HCT116 (cell line): ENCODE measurements around the gene EPHA10. TPM values are rescaled to one million over a fixed set of nuclear protein-coding genes. Genes with fewer than 3 reads are reported as not detected.

Experiments used
- ATAC-seq: fragments of 200-7000 bp; cut with Tn5 transposase; 2 replicates; pipeline ENCODE4 v1.9.1; 2020; ENCODE audit warnings: mild to moderate bottlenecking, moderate library complexity
- BruUV-seq: library from RNA; stranded (reverse); fragments of 400-500 nt; replicated peaks from 2 replicates; lab custom pipeline; 2021; lab: Mats Ljungman, UMichigan
- CTCF ChIA-PET: fragments of 300-600 bp; sonication (Branson Sonifier 250); formaldehyde crosslinking; loops from one replicate; lab custom pipeline; 2021; ENCODE audit warnings: antibody characterized with exemption; lab: Charles Lee
- POLR2A ChIA-PET: fragments of 300-600, 350-600 bp; sonication (Branson Sonifier 250); formaldehyde crosslinking; loops from one replicate; lab custom pipeline; 2021; ENCODE audit warnings: antibody characterized with exemption; lab: Charles Lee
- RAD21 ChIA-PET, 2 experiments: fragments of 300-600 bp; sonication (Branson Sonifier 250); formaldehyde crosslinking; loops; one replicate each; lab custom pipeline; 2023; ENCODE audit warnings: low total read pairs in 2 of 2; ENCODE audit not compliant: uncharacterized antibody in 2 of 2, unreplicated experiment in 2 of 2, low non-redundant PET in 1 of 2; lab: Charles Lee
- DNase-seq: peaks from one replicate; pipeline ENCODE4 v3.0.0-alpha.2; 2010; ENCODE audit warnings: low read depth, low spot score
- H2AFZ ChIP-seq: fragments of 200-600 bp; shearing (Covaris generic), sonication (generic); 2 replicates; pipeline ENCODE4 v1.6.1; 2017; ENCODE audit warnings: low read depth, mixed run types, mixed read lengths, antibody characterized with exemption, low read length; ENCODE audit not compliant: poor library complexity, severe bottlenecking
- H3K27ac ChIP-seq: 2 replicates; pipeline ENCODE4 v1.5.1; 2012; ENCODE audit warnings: low read depth, low read length
- H3K27me3 ChIP-seq: fragments of 200-600 bp; sonication (generic); 2 replicates; pipeline ENCODE4 v1.6.1; 2016; ENCODE audit warnings: mixed run types, low read length, mixed read lengths; ENCODE audit not compliant: insufficient read depth
- H3K36me3 ChIP-seq, 2 experiments: fragments of 200-500 bp in 1 of 2; fragments of 200-600 bp in 1 of 2; sonication (Bioruptor generic) in 1 of 2; sonication (generic) in 1 of 2; 2 replicates each; pipeline versions ENCODE4 v1.5.1 to v1.6.1; 2014 to 2016; ENCODE audit warnings: low read length in 2 of 2, inconsistent platforms in 1 of 2, mixed read lengths in 1 of 2, mixed run types in 1 of 2; ENCODE audit not compliant: insufficient read depth in 2 of 2, control insufficient read depth in 1 of 2
- H3K4me1 ChIP-seq, 2 experiments: fragments of 200-600 bp in 1 of 2; sonication (generic) in 1 of 2; 2 replicates each; pipeline versions ENCODE4 v1.5.1 to v1.6.1; 2012 to 2017; ENCODE audit warnings: low read length in 2 of 2, inconsistent platforms in 1 of 2, mild to moderate bottlenecking in 1 of 2, mixed read lengths in 1 of 2, mixed run types in 1 of 2, moderate library complexity in 1 of 2; ENCODE audit not compliant: insufficient read depth in 2 of 2, control insufficient read depth in 1 of 2
- H3K4me2 ChIP-seq: fragments of 200-600 bp; sonication (generic); 2 replicates; pipeline ENCODE4 v1.6.1; 2017; ENCODE audit warnings: mixed run types, low read length, mixed read lengths
- H3K4me3 ChIP-seq, 2 experiments: fragments of 200-600 bp in 1 of 2; sonication (generic) in 1 of 2; replicated peaks in 1 of 2; 2 replicates each; pipeline ENCODE4 v1.5.1; 2011 to 2016; ENCODE audit warnings: low read length in 2 of 2, control low read depth in 1 of 2, low read depth in 1 of 2, mild to moderate bottlenecking in 1 of 2, mixed read lengths in 1 of 2, mixed run types in 1 of 2
- H3K79me2 ChIP-seq: fragments of 200-600 bp; sonication (generic); 2 replicates; pipeline ENCODE4 v1.6.1; 2017; ENCODE audit warnings: mild to moderate bottlenecking, mixed run types, low read length, moderate library complexity, mixed read lengths; ENCODE audit not compliant: insufficient read depth
- H3K9ac ChIP-seq: fragments of 200-600 bp; sonication (generic); 2 replicates; pipeline ENCODE4 v1.6.1; 2016; ENCODE audit warnings: low read length, mixed read lengths
- H3K9me2 ChIP-seq: fragments of 200-600 bp; sonication (generic), shearing (Covaris generic); 2 replicates; pipeline ENCODE4 v1.6.1; 2017; ENCODE audit warnings: mixed run types, mild to moderate bottlenecking, moderate library complexity; ENCODE audit not compliant: insufficient read depth
- H3K9me3 ChIP-seq, 2 experiments: fragments of 200-500 bp in 1 of 2; fragments of 200-600 bp in 1 of 2; sonication (Bioruptor generic) in 1 of 2; sonication (generic) in 1 of 2; 2 replicates each; pipeline ENCODE4 v1.6.1; 2014 to 2017; ENCODE audit warnings: low read length in 2 of 2, mixed read lengths in 2 of 2, inconsistent platforms in 1 of 2, low read depth in 1 of 2, mild to moderate bottlenecking in 1 of 2, mixed run types in 1 of 2, moderate library complexity in 1 of 2; ENCODE audit not compliant: control insufficient read depth in 1 of 2, insufficient read depth in 1 of 2
- H4K20me1 ChIP-seq: fragments of 200-600 bp; sonication (generic), shearing (Covaris generic); 2 replicates; pipeline ENCODE4 v1.6.1; 2017; ENCODE audit warnings: mixed run types, mild to moderate bottlenecking, moderate library complexity; ENCODE audit not compliant: insufficient read depth
- EGR1 ChIP-seq: IDR thresholded peaks from 2 replicates; pipeline ENCODE4 v1.6.1; 2012; ENCODE audit warnings: low read depth
- EZH2 ChIP-seq: fragments of 200-600 bp; sonication (generic); IDR thresholded peaks from 2 replicates; pipeline ENCODE4 v1.6.1; 2017; ENCODE audit warnings: antibody characterized with exemption, mixed run types
- FOSL1 ChIP-seq: IDR thresholded peaks from 2 replicates; pipeline ENCODE4 v1.6.1; 2012; ENCODE audit warnings: low read depth
- JUND ChIP-seq: IDR thresholded peaks from 2 replicates; pipeline ENCODE4 v1.6.1; 2012
- POLR2AphosphoS5 ChIP-seq: IDR thresholded peaks from 2 replicates; pipeline ENCODE4 v1.6.1; 2011; ENCODE audit warnings: mild to moderate bottlenecking, low read depth, low read length, moderate library complexity
- RAD21 ChIP-seq: IDR thresholded peaks from 2 replicates; pipeline ENCODE4 v1.6.1; 2012; ENCODE audit warnings: low read depth, mild to moderate bottlenecking
- SIN3A ChIP-seq: IDR thresholded peaks from 2 replicates; pipeline ENCODE4 v1.6.1; 2012; ENCODE audit warnings: low read depth
- SP1 ChIP-seq: IDR thresholded peaks from 2 replicates; pipeline ENCODE4 v1.6.1; 2012; ENCODE audit warnings: low read depth
- SRF ChIP-seq: IDR thresholded peaks from 2 replicates; pipeline ENCODE4 v1.6.1; 2012; ENCODE audit warnings: low read depth
- YY1 ChIP-seq: IDR thresholded peaks from 2 replicates; pipeline ENCODE4 v1.6.1; 2011; ENCODE audit warnings: low read length, low read depth, moderate library complexity, mild to moderate bottlenecking; ENCODE audit not compliant: insufficient replicate concordance; ENCODE audit errors: extremely low read depth
- ZFX ChIP-seq: fragments of 450-650 bp; IDR thresholded peaks from 2 replicates; pipeline ENCODE4 v1.6.1; 2017
- ZNF274 ChIP-seq: fragments of 200-500 bp; sonication (Bioruptor generic); IDR thresholded peaks from 2 replicates; pipeline ENCODE4 v1.6.1; 2014; ENCODE audit warnings: mild to moderate bottlenecking, low read depth, low read length, inconsistent platforms
- intact Hi-C: fragments of 100-400 bp; cut with micrococcal nuclease; formaldehyde crosslinking; loops from 2 replicates; pipeline ENCODE4 v1.10.0; 2022
- total RNA-seq: library from RNA; stranded (reverse); gene quantifications from one replicate; pipeline ENCODE4 v1.2.1, GENCODE V29; 2021; ENCODE audit not compliant: unreplicated experiment
- TF ChIP-seq, protein P1 (sequence below), 3 experiments: fragments of 200-600 bp in 1 of 3; sonication (generic) in 1 of 3; IDR thresholded peaks in 2 of 3; conservative IDR thresholded peaks in 1 of 3; 2 replicates each; pipeline ENCODE4 v1.5.1; 2012 to 2017; ENCODE audit warnings: low read depth in 2 of 3, low read length in 2 of 3, antibody characterized with exemption in 1 of 3, borderline replicate concordance in 1 of 3, control low read depth in 1 of 3, mild to moderate bottlenecking in 1 of 3, mixed read lengths in 1 of 3, mixed run types in 1 of 3, moderate library complexity in 1 of 3; ENCODE audit not compliant: insufficient read depth in 1 of 3
- TF ChIP-seq, protein P2 (sequence below): IDR thresholded peaks from 2 replicates; pipeline ENCODE4 v1.6.1; 2012
- TF ChIP-seq, protein P3 (sequence below): IDR thresholded peaks from 2 replicates; pipeline ENCODE4 v1.6.1; 2011; ENCODE audit warnings: mild to moderate bottlenecking, low read length, moderate library complexity; ENCODE audit not compliant: insufficient replicate concordance; ENCODE audit errors: extremely low read depth

The EPHA10 gene
- total RNA-seq, 1 experiment from 2014 or later, result 6.5 TPM

DNA sequence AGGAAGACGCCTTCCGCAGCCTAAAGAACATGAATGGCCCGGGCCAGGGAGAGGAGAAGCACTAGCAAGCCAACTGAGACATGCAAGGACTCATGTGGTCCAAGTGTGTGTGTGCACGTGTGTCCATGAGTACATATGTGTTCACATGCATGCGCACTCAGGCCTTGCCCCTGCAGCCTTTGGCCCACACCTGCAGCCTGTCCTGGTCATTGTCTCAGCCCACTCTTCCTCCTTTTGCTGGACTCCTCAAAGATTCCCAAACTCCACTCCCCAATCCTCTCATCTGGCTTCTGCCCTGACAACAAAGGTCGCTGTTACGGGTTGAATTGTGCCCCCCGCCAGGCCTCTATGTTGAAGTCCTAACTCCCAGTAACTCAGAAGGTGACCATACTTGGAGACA is 50.7 kb downstream of the EPHA10 start:
- no peak for TF ChIP-seq SRF
- no peak for TF ChIP-seq ZFX
- no peak for TF ChIP-seq POLR2AphosphoS5
- TF ChIP-seq SIN3A, result no peak
- no peak for TF ChIP-seq RAD21
- no peak for TF ChIP-seq SP1
- intact Hi-C loops, result no loop called here
- no peak overlapping the region for H3K27ac ChIP-seq
- ATAC-seq (no peak), DNase-seq (no peak)
- no peaks in the 10 kb centered on the region for H3K27me3 ChIP-seq
- ChIA-PET CTCF (no interaction called here), RAD21 (no interaction called here), POLR2A (no interaction called here)
- no peaks in the 10 kb centered on the region for H4K20me1 ChIP-seq
- H3K9me2 ChIP-seq, result no peaks in the 10 kb centered on the region
- H3K4me3 ChIP-seq, result no peak overlapping the region
- H3K9ac ChIP-seq, result no peak overlapping the region
- H3K9me3 ChIP-seq, result no peaks in the 10 kb centered on the region
- BruUV-seq, result no TSS peak
- no peak overlapping the region for H2AFZ ChIP-seq
- no peak overlapping the region for H3K4me2 ChIP-seq
- H3K4me1 ChIP-seq, result no peaks in the 10 kb centered on the region
- no peaks in the 10 kb centered on the region for H3K79me2 ChIP-seq
- H3K36me3 ChIP-seq, result peaks cover 9 to 14% of the 10 kb centered on the region in 2 experiments

DNA sequence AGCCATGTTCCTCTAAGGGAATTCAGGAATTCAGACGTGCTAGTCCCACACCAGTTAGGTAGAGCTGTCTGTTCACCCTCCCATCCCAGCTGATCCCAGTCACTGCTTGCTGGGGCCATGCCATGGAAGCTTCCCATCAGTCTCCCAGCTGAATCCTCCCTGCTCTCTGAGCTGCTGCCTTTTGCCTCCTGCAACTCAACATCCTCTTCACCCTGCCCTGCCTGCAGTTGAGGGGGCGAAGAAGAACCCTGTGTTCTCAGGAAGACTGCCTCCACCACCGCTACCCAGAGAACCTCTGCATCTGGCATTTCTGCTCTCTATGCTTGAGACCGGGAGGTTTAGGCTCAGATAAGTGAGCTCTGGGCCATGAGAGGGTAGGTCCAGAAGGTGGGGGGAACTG is 56.4 kb downstream of the EPHA10 start:
- CTCF ChIA-PET, result no interaction called here
- DNase-seq, result no peak
- ATAC-seq, result no peak
- Histone ChIP-seq H3K4me3 (no peak overlapping the region), H3K9ac (no peak overlapping the region), H2AFZ (no peak overlapping the region), H3K27me3 (no peaks in the 10 kb centered on the region), H3K27ac (no peak overlapping the region), H4K20me1 (no peaks in the 10 kb centered on the region), H3K4me1 (no peaks in the 10 kb centered on the region), H3K79me2 (no peaks in the 10 kb centered on the region), H3K36me3 (peaks cover 47 to 58% of the 10 kb centered on the region in 2 experiments), H3K9me2 (no peaks in the 10 kb centered on the region), H3K9me3 (no peaks in the 10 kb centered on the region), H3K4me2 (no peak overlapping the region)
- POLR2A ChIA-PET, result no interaction called here
- no TSS peak for BruUV-seq
- RAD21 ChIA-PET, result no interaction called here
- intact Hi-C loops, result no loop called here
- TF ChIP-seq RAD21 (no peak), ZNF274 (no peak), SP1 (no peak), EZH2 (no peak), JUND (no peak), YY1 (no peak), FOSL1 (no peak), EGR1 (no peak)
- TF ChIP-seq, protein P1, sequence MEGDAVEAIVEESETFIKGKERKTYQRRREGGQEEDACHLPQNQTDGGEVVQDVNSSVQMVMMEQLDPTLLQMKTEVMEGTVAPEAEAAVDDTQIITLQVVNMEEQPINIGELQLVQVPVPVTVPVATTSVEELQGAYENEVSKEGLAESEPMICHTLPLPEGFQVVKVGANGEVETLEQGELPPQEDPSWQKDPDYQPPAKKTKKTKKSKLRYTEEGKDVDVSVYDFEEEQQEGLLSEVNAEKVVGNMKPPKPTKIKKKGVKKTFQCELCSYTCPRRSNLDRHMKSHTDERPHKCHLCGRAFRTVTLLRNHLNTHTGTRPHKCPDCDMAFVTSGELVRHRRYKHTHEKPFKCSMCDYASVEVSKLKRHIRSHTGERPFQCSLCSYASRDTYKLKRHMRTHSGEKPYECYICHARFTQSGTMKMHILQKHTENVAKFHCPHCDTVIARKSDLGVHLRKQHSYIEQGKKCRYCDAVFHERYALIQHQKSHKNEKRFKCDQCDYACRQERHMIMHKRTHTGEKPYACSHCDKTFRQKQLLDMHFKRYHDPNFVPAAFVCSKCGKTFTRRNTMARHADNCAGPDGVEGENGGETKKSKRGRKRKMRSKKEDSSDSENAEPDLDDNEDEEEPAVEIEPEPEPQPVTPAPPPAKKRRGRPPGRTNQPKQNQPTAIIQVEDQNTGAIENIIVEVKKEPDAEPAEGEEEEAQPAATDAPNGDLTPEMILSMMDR (IDR thresholded peaks at IDR 0.05 in 2 of 3, conservative IDR thresholded peaks at IDR 0.05 in 1 of 3; ENCODE audit: borderline replicate concordance in 1 of 3, insufficient read depth in 1 of 3, low read depth in 2 of 3, low read length in 2 of 3), result no peak
- TF ChIP-seq, protein P2, sequence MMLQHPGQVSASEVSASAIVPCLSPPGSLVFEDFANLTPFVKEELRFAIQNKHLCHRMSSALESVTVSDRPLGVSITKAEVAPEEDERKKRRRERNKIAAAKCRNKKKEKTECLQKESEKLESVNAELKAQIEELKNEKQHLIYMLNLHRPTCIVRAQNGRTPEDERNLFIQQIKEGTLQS, result no peak
- TF ChIP-seq, protein P3, sequence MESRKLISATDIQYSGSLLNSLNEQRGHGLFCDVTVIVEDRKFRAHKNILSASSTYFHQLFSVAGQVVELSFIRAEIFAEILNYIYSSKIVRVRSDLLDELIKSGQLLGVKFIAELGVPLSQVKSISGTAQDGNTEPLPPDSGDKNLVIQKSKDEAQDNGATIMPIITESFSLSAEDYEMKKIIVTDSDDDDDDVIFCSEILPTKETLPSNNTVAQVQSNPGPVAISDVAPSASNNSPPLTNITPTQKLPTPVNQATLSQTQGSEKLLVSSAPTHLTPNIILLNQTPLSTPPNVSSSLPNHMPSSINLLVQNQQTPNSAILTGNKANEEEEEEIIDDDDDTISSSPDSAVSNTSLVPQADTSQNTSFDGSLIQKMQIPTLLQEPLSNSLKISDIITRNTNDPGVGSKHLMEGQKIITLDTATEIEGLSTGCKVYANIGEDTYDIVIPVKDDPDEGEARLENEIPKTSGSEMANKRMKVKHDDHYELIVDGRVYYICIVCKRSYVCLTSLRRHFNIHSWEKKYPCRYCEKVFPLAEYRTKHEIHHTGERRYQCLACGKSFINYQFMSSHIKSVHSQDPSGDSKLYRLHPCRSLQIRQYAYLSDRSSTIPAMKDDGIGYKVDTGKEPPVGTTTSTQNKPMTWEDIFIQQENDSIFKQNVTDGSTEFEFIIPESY, result no peak
